ENCODE data around the gene REEP2. TPM values are rescaled to one million over a fixed set of nuclear protein-coding genes. Genes with fewer than 3 reads are reported as not detected.

Gene REEP2
- total RNA-seq, 1 experiment from 2014 or later, result 4.5 TPM

Other genes starting within 250 kb of the REEP2 start
- 52.9 and 60.7 TPM in 2 replicates for gene CDC23, start 225.7 kb upstream of the REEP2 start, total RNA-seq (2022)
- 2.4 and 2.7 TPM in 2 replicates for gene GFRA3, start 164.4 kb upstream of the REEP2 start, total RNA-seq (2022)
- 22.7 and 22.9 TPM in 2 replicates for gene CDC25C, start 107.3 kb upstream of the REEP2 start, total RNA-seq (2022)
- gene FAM53C, start 100.8 kb upstream of the REEP2 start, total RNA-seq (2022), result 32.6 and 33.3 TPM in 2 replicates
- 71.8 and 77.9 TPM in 2 replicates for gene KDM3B, start 86.4 kb upstream of the REEP2 start, total RNA-seq (2022)
- 83.7 and 84.0 TPM in 2 replicates for gene EGR1, start 26.4 kb downstream of the REEP2 start, total RNA-seq (2022)
- gene ETF1, start 104.2 kb downstream of the REEP2 start, total RNA-seq (2022), result 179 and 184 TPM in 2 replicates
- 533 and 537 TPM in 2 replicates for gene HSPA9, start 136.3 kb downstream of the REEP2 start, total RNA-seq (2022)